HepG2 (cell line): ENCODE measurements around the gene NSF. TPM values are rescaled to one million over a fixed set of nuclear protein-coding genes. Genes with fewer than 3 reads are reported as not detected.
"Not testable (repeated sequence)": the region's sequence is repeated elsewhere in the genome, so short reads cannot be mapped to it uniquely, and the experiment has no call there.

ENCODE experiments used
- ATAC-seq: fragments of 200-7000 bp; cut with Tn5 transposase; 3 replicates; pipeline ENCODE4 v1.9.1; 2020; ENCODE audit warnings: mild to moderate bottlenecking, moderate library complexity
- BruUV-seq: library from RNA; stranded (reverse); fragments of 400-500 nt; replicated peaks from 2 replicates; lab custom pipeline; 2021; lab: Mats Ljungman, UMichigan
- CTCF ChIA-PET: fragments of 300-600 bp; formaldehyde crosslinking; extraction: SDS; loops from one replicate; lab custom pipeline; 2021; ENCODE audit warnings: low total read pairs, inconsistent platforms, low intra/inter-chr PET ratio; lab: Yijun Ruan, JAX
- POLR2A ChIA-PET: fragments of 350-600 bp; sonication (Branson Sonifier 250); formaldehyde crosslinking; loops from one replicate; lab custom pipeline; 2020; ENCODE audit warnings: antibody characterized with exemption, inconsistent platforms; lab: Yijun Ruan, JAX
- DNase-seq: peaks from one replicate; pipeline ENCODE4 v3.0.0-alpha.2; 2015; ENCODE audit warnings: low spot score
- FAIRE-seq: peaks from 3 replicates; lab custom pipeline; 2011; peaks lifted over from hg19 to GRCh38; lab: Jason Lieb, UNC
- H2AFZ ChIP-seq: one replicate; pipeline ENCODE4 v1.6.1; 2011; ENCODE audit warnings: low read length, inconsistent platforms
- H3K27ac ChIP-seq: fragments of 300-600 bp; 3 replicates; pipeline ENCODE4 v1.8.0; 2011; ENCODE audit warnings: mixed run types, mild to moderate bottlenecking, mixed read lengths, low read length, inconsistent platforms; ENCODE audit not compliant: insufficient read depth; ENCODE audit errors: extremely low read length
- H3K27me3 ChIP-seq, 2 experiments: fragments of 200-600 bp in 1 of 2; 2 replicates in 1 of 2; 3 replicates in 1 of 2; pipeline versions ENCODE4 v1.6.0 to v1.8.0; 2011; ENCODE audit warnings: low read length in 2 of 2, mild to moderate bottlenecking in 2 of 2, moderate library complexity in 2 of 2, inconsistent platforms in 1 of 2; ENCODE audit not compliant: insufficient read depth in 2 of 2, control insufficient read depth in 1 of 2
- H3K36me3 ChIP-seq, 2 experiments: fragments of 200-600 bp in 1 of 2; replicated peaks in 1 of 2; 2 replicates in 1 of 2; 3 replicates in 1 of 2; pipeline versions ENCODE4 v1.5.1 to v1.8.0; 2011; ENCODE audit warnings: low read length in 2 of 2, inconsistent platforms in 1 of 2; ENCODE audit not compliant: insufficient read depth in 2 of 2, control insufficient read depth in 1 of 2
- H3K4me1 ChIP-seq: 2 replicates; pipeline ENCODE4 v1.5.1; 2012; ENCODE audit warnings: low read length, inconsistent platforms; ENCODE audit not compliant: insufficient read depth
- H3K4me2 ChIP-seq: 2 replicates; pipeline ENCODE4 v1.6.0; 2011; ENCODE audit warnings: low read depth, low read length, inconsistent platforms
- H3K4me3 ChIP-seq, 3 experiments: fragments of 200-600 bp in 1 of 3; sonication (generic), shearing (Covaris generic) in 1 of 3; replicated peaks in 1 of 3; 2 replicates each; pipeline ENCODE4 v1.5.1; 2011 to 2016; ENCODE audit warnings: low read length in 3 of 3, inconsistent platforms in 2 of 3, low read depth in 2 of 3, mild to moderate bottlenecking in 2 of 3, control low read depth in 1 of 3, mixed read lengths in 1 of 3; ENCODE audit not compliant: insufficient read depth in 1 of 3
- H3K79me2 ChIP-seq: one replicate; pipeline ENCODE4 v1.6.1; 2011; ENCODE audit warnings: low read length, inconsistent platforms; ENCODE audit not compliant: insufficient read depth
- H3K9ac ChIP-seq: 2 replicates; pipeline ENCODE4 v1.6.0; 2011; ENCODE audit warnings: mild to moderate bottlenecking, low read depth, low read length, inconsistent platforms; ENCODE audit not compliant: insufficient read depth
- H3K9me3 ChIP-seq: 2 replicates; pipeline ENCODE4 v1.5.1; 2012; ENCODE audit warnings: mild to moderate bottlenecking, low read length
- H4K20me1 ChIP-seq: 2 replicates; pipeline ENCODE4 v1.6.0; 2011; ENCODE audit warnings: inconsistent platforms, mild to moderate bottlenecking, low read length, moderate library complexity; ENCODE audit not compliant: insufficient read depth
- ARID2 ChIP-seq: sonication (generic); formaldehyde crosslinking; IDR thresholded peaks from 2 replicates; pipeline ENCODE4 v1.8.1; 2022; ENCODE audit warnings: mild to moderate bottlenecking, missing genetic modification reagents, borderline replicate concordance
- ATAD3A ChIP-seq: sonication (generic); formaldehyde crosslinking; IDR thresholded peaks from 2 replicates; pipeline ENCODE4 v1.4.0; 2020; ENCODE audit warnings: missing genetic modification reagents
- REXO4 ChIP-seq: sonication (generic); formaldehyde crosslinking; IDR thresholded peaks from 2 replicates; pipeline ENCODE4 v1.8.0; 2022; ENCODE audit warnings: missing genetic modification reagents, mild to moderate bottlenecking, borderline replicate concordance
- ZNF136 ChIP-seq: sonication (generic); formaldehyde crosslinking; IDR thresholded peaks from 2 replicates; pipeline ENCODE4 v1.8.1; 2022; ENCODE audit warnings: low read depth, mild to moderate bottlenecking, moderate library complexity, missing genetic modification reagents
- ZNF431 ChIP-seq: sonication (generic); formaldehyde crosslinking; IDR thresholded peaks from 2 replicates; pipeline ENCODE4 v1.9.0; 2022; ENCODE audit warnings: missing genetic modification reagents, low read depth, mild to moderate bottlenecking, borderline replicate concordance
- WGBS: methylation state at CpG from one replicate; pipeline ENCODE4 v1.1.6; 2017; ENCODE audit warnings: low lambda C conversion rate; 5-methylcytosine and 5-hydroxymethylcytosine counted together
- in situ Hi-C: cut with HindIII; loops from 2 replicates; pipeline ENCODE4 v1.10.0; 2017; ENCODE audit warnings: low pct_unique_long_range_greater_than_20kb; ENCODE audit not compliant: extremely low pct_ligation_motif_present
- intact Hi-C: fragments of 100-400 bp; cut with micrococcal nuclease; formaldehyde crosslinking; loops from one replicate; pipeline ENCODE4 v1.10.0; 2022; ENCODE audit not compliant: unreplicated experiment
- polyA plus RNA-seq, 8 experiments: library from polyadenylated mRNA; depleted of rRNA in 3 of 8; stranded (reverse) in 7 of 8; unstranded in 1 of 8; fragments of >200 nt; fragmentation: Illumina TruSeq in 4 of 8; extraction: Trizol in 4 of 8; gene quantifications; 2 replicates each; pipeline versions ENCODE4 v1.2.1 to v1.2.3, GENCODE V29; 2011 to 2016; ENCODE audit warnings: low read depth in 4 of 8, missing spikeins in 1 of 8, mixed read lengths in 1 of 8; ENCODE audit not compliant: insufficient read depth in 1 of 8
- total RNA-seq, 5 experiments: library from RNA; depleted of rRNA; stranded (reverse); fragments of >200 nt; fragmentation: Illumina TruSeq; extraction: Trizol; gene quantifications; 2 replicates each; pipeline ENCODE4 v1.2.3, GENCODE V29; 2016; ENCODE audit warnings: low read depth in 1 of 5
- TF ChIP-seq, protein P1 (sequence below): fragments of 450-650 bp; IDR thresholded peaks from 2 replicates; pipeline ENCODE4 v1.6.1; 2016
- TF ChIP-seq, protein P2 (sequence below): sonication (generic); formaldehyde crosslinking; IDR thresholded peaks from 2 replicates; pipeline ENCODE4 v1.4.0; 2020; ENCODE audit warnings: missing genetic modification reagents
- TF ChIP-seq, protein P3 (sequence below): sonication (generic); formaldehyde crosslinking; IDR thresholded peaks from 2 replicates; pipeline ENCODE4 v1.8.0; 2022; ENCODE audit warnings: missing genetic modification reagents, mild to moderate bottlenecking, inconsistent platforms, borderline replicate concordance
- TF ChIP-seq, protein P4 (sequence below): sonication (generic); formaldehyde crosslinking; IDR thresholded peaks from 2 replicates; pipeline ENCODE4 v1.4.0; 2020; ENCODE audit warnings: missing genetic modification reagents

The NSF gene
- total and polyA plus RNA-seq, 2 of the 13 experiments (the other 11 are each of a cell fraction or from before 2014, with no cell fraction given) = 21.9 to 37.8 TPM

DNA sequence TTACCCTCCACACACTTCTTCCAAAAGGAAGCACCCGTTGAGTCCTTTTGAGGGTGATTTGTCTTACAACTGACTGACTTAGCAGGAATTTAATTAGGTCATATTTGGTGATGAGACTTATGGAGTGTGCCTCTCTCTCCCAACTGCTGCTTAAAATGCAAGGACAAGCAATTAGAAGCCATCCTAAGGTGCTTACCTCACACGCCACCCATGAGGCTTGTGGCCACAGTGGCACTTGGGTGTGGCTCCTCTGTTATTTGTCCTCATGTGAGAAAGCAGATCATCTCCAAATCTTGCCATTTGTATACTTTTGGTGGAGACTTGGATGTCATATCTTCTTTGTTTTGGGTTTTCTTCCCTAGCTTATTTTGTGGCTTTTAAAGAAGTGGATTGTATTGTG is 166.4 kb downstream of the NSF start:
- H4K20me1 ChIP-seq = no peaks in the 10 kb centered on the region
- H3K4me1 ChIP-seq = peaks cover 19% of the 10 kb centered on the region
- 100% methylated on average over 2 of the region's 2 CpGs for WGBS
- no peaks in the 10 kb centered on the region for H3K79me2 ChIP-seq
- no TSS peak for BruUV-seq
- H3K4me2 ChIP-seq = no peak overlapping the region
- H3K9ac ChIP-seq = no peak overlapping the region
- no peaks in the 10 kb centered on the region for H3K27me3 ChIP-seq
- ATAC-seq = no peak
- no peak overlapping the region for H3K4me3 ChIP-seq
- TF ChIP-seq, protein P1, sequence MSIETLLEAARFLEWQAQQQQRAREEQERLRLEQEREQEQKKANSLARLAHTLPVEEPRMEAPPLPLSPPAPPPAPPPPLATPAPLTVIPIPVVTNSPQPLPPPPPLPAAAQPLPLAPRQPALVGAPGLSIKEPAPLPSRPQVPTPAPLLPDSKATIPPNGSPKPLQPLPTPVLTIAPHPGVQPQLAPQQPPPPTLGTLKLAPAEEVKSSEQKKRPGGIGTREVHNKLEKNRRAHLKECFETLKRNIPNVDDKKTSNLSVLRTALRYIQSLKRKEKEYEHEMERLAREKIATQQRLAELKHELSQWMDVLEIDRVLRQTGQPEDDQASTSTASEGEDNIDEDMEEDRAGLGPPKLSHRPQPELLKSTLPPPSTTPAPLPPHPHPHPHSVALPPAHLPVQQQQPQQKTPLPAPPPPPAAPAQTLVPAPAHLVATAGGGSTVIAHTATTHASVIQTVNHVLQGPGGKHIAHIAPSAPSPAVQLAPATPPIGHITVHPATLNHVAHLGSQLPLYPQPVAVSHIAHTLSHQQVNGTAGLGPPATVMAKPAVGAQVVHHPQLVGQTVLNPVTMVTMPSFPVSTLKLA = no peak
- TF ChIP-seq, protein P2, sequence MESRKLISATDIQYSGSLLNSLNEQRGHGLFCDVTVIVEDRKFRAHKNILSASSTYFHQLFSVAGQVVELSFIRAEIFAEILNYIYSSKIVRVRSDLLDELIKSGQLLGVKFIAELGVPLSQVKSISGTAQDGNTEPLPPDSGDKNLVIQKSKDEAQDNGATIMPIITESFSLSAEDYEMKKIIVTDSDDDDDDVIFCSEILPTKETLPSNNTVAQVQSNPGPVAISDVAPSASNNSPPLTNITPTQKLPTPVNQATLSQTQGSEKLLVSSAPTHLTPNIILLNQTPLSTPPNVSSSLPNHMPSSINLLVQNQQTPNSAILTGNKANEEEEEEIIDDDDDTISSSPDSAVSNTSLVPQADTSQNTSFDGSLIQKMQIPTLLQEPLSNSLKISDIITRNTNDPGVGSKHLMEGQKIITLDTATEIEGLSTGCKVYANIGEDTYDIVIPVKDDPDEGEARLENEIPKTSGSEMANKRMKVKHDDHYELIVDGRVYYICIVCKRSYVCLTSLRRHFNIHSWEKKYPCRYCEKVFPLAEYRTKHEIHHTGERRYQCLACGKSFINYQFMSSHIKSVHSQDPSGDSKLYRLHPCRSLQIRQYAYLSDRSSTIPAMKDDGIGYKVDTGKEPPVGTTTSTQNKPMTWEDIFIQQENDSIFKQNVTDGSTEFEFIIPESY (CRISPR knock-in tag) = no peak
- TF ChIP-seq ATAD3A (CRISPR knock-in tag) (no peak), ZNF136 (CRISPR knock-in tag) (no peak), ZNF431 (CRISPR knock-in tag) (no peak), REXO4 (no peak), ARID2 (CRISPR knock-in tag) (no peak)
- TF ChIP-seq, protein P3, sequence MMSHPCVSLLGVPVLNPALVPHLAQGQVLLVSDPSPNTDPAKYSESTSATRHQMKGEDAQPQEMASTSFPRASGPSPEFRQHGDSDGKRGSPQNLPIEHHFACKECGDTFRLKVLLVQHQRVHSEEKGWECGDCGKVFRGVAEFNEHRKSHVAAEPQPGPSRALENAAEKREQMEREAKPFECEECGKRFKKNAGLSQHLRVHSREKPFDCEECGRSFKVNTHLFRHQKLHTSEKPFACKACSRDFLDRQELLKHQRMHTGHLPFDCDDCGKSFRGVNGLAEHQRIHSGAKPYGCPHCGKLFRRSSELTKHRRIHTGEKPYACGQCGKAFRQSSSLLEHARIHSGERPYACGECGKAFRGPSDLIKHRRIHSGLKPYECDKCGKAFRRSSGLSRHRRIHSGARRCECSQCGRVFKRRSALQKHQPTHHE (CRISPR knock-in tag) = no peak
- TF ChIP-seq, protein P4, sequence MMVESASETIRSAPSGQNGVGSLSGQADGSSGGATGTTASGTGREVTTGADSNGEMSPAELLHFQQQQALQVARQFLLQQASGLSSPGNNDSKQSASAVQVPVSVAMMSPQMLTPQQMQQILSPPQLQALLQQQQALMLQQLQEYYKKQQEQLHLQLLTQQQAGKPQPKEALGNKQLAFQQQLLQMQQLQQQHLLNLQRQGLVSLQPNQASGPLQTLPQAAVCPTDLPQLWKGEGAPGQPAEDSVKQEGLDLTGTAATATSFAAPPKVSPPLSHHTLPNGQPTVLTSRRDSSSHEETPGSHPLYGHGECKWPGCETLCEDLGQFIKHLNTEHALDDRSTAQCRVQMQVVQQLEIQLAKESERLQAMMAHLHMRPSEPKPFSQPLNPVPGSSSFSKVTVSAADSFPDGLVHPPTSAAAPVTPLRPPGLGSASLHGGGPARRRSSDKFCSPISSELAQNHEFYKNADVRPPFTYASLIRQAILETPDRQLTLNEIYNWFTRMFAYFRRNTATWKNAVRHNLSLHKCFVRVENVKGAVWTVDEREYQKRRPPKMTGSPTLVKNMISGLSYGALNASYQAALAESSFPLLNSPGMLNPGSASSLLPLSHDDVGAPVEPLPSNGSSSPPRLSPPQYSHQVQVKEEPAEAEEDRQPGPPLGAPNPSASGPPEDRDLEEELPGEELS = no peak
- peaks cover 19 to 34% of the 10 kb centered on the region in 2 experiments for H3K36me3 ChIP-seq
- intact Hi-C loops = no loop called here
- no peak for FAIRE-seq
- in situ Hi-C loops = no loop called here
- no peaks in the 10 kb centered on the region for H3K9me3 ChIP-seq
- no peak for DNase-seq
- ChIA-PET POLR2A (no interaction called here), CTCF (no interaction called here)
- H3K27ac ChIP-seq = no peak overlapping the region
- no peak overlapping the region for H2AFZ ChIP-seq

DNA sequence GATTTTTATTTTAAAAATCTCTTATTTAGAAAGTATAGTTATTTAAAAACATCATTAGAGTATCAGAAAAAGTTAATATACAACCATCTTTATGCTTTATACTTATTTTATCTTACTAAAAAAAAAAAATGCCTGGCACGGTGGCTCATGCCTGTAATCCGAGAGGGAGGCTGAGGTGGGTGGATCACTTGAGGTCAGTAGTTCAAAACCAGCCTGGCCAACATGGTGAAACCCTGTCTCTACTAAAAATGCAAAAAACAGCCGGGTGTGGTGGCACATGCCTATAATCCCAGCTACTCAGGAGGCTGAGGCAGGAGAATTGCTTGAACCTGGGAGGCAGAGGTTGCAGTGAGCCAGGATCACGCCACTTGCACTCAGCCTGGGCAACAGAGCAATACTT is 167.1 kb downstream of the NSF start:
- CTCF ChIA-PET, intact Hi-C loops, H3K27ac ChIP-seq, H3K9ac ChIP-seq, FAIRE-seq, H3K4me3 ChIP-seq, BruUV-seq, in situ Hi-C loops, H3K79me2 ChIP-seq, H3K4me2 ChIP-seq, ATAC-seq, H4K20me1 ChIP-seq, H3K9me3 ChIP-seq, H2AFZ ChIP-seq, H3K27me3 ChIP-seq, DNase-seq: not testable (repeated sequence)
- 88% methylated on average over 4 of the region's 4 CpGs for WGBS
- peaks cover 16 to 30% of the 10 kb centered on the region in 2 experiments for H3K36me3 ChIP-seq
- POLR2A ChIA-PET = interaction anchor here (1.9 kb wide), 1 partner anchor 13 kb away, joined by 12 read pairs; no protein-coding TSS in a partner anchor
- H3K4me1 ChIP-seq = peaks cover 24% of the 10 kb centered on the region
